Activated CD4-positive, alpha-beta T cell treated with anti-CD3 and anti-CD28 coated beads for 1 hour (primary cell): ENCODE results near the gene TBC1D9B.
A peak's percentile ranks its signal among the peaks of the same experiment; 100 is the strongest.

Experiments
- DNase-seq: peaks from one replicate; pipeline ENCODE4 v3.0.0-alpha.2; 2020

The TBC1D9B gene

GRCh38 chr5:179819296-179820126 lies 88.2 kb downstream of the TBC1D9B start:
- DNase-seq = no peak

GRCh38 chr5:179818746-179819295 lies 88.9 kb downstream of the TBC1D9B start:
- peak; percentile 75 for DNase-seq

- DNase-seq = no peak
These were observed 89.6 kb downstream of the TBC1D9B start for GRCh38 chr5:179817890-179818745.

GRCh38 chr5:179817470-179817840 lies 90.2 kb downstream of the TBC1D9B start:
- no peak for DNase-seq

GRCh38 chr5:179816796-179817469 lies 90.8 kb downstream of the TBC1D9B start:
- no peak for DNase-seq

GRCh38 chr5:179816401-179816795 lies 91.3 kb downstream of the TBC1D9B start:
- DNase-seq = no peak

GRCh38 chr5:179815491-179816249 lies 92.0 kb downstream of the TBC1D9B start:
- no peak for DNase-seq

GRCh38 chr5:179814090-179814489 lies 93.6 kb downstream of the TBC1D9B start:
- no peak for DNase-seq

- DNase-seq = no peak
These were observed 94.6 kb downstream of the TBC1D9B start for GRCh38 chr5:179812997-179813607.

GRCh38 chr5:179812135-179812825 lies 95.4 kb downstream of the TBC1D9B start:
- no peak for DNase-seq
